ENCODE data around the gene CNPY4.

GRCh38 chr7:100120733-100121036 lies 1.3 kb downstream of the CNPY4 start:
- no peak for TF ChIP-seq CTCF (optimal IDR thresholded peaks at IDR 0.05 in 1 of 3, IDR thresholded peaks at IDR 0.05 in 1 of 3, conservative IDR thresholded peaks at IDR 0.05 in 1 of 3; ENCODE audit: extremely low read depth in 1 of 3, insufficient read depth in 2 of 3, low read length in 3 of 3)
- no peak for TF ChIP-seq EZH2 (IDR thresholded peaks at IDR 0.05; ENCODE audit: low read length)
